Measurements from ENCODE around the gene CMTM8. TPM values are rescaled to one million over a fixed set of nuclear protein-coding genes. Genes with fewer than 3 reads are reported as not detected.

Gene CMTM8
- polyA plus RNA-seq, 1 experiment, result 0.31 TPM

- no peak for DNase-seq (ENCODE audit: low read depth, low spot score)
- TF ChIP-seq, protein P1, sequence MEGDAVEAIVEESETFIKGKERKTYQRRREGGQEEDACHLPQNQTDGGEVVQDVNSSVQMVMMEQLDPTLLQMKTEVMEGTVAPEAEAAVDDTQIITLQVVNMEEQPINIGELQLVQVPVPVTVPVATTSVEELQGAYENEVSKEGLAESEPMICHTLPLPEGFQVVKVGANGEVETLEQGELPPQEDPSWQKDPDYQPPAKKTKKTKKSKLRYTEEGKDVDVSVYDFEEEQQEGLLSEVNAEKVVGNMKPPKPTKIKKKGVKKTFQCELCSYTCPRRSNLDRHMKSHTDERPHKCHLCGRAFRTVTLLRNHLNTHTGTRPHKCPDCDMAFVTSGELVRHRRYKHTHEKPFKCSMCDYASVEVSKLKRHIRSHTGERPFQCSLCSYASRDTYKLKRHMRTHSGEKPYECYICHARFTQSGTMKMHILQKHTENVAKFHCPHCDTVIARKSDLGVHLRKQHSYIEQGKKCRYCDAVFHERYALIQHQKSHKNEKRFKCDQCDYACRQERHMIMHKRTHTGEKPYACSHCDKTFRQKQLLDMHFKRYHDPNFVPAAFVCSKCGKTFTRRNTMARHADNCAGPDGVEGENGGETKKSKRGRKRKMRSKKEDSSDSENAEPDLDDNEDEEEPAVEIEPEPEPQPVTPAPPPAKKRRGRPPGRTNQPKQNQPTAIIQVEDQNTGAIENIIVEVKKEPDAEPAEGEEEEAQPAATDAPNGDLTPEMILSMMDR (IDR thresholded peaks at IDR 0.05; ENCODE audit: low read depth, low read length), result no peak
- no peak overlapping the region for H3K4me3 ChIP-seq (ENCODE audit: low read depth, low read length)
- ChIA-PET CTCF (no interaction called here), POLR2A (no interaction called here)
- H3K27ac ChIP-seq (ENCODE audit: low read depth, low read length), result no peak overlapping the region
- H3K9me3 ChIP-seq (ENCODE audit: control insufficient read depth, insufficient read depth, low read length), result no peaks in the 10 kb centered on the region
- no peaks in the 10 kb centered on the region for H3K27me3 ChIP-seq (ENCODE audit: control insufficient read depth, insufficient read depth, low read length)
Observed at GRCh38 chr3:32274306-32274705, 35.8 kb downstream of the CMTM8 start.

DNA sequence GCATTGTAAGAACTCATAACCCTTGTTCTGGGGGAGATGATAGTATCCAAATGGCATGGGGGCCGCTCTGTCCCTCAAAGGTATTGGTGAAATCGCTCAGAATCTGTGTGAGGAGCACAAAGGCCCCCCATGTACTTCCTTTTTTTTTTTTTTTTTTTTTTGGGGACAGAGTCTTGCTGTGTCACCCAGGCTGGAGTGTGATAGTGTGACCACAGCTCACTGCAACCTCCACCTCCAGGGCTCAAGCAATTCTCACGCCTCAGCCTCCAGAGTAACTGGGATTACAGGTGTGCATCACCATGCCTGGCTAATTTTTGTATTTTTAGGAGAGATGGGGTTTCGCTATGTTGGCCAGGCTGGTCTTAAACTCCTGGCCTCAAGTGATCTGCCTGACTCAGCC, 37.0 kb downstream of the CMTM8 start:
- Histone ChIP-seq H3K4me3 (ENCODE audit: low read depth, low read length) (no peak overlapping the region), H3K9me3 (ENCODE audit: control insufficient read depth, insufficient read depth, low read length) (no peaks in the 10 kb centered on the region), H3K27ac (ENCODE audit: low read depth, low read length) (no peak overlapping the region), H3K27me3 (ENCODE audit: control insufficient read depth, insufficient read depth, low read length) (no peaks in the 10 kb centered on the region)
- no peak for DNase-seq (ENCODE audit: low read depth, low spot score)
- CTCF ChIA-PET, result no interaction called here
- TF ChIP-seq, protein P1 (IDR thresholded peaks at IDR 0.05; ENCODE audit: low read depth, low read length), result no peak
- POLR2A ChIA-PET, result no interaction called here

GRCh38 chr3:32276279-32276841, 37.9 kb downstream of the CMTM8 start:
- H3K9me3 ChIP-seq (ENCODE audit: control insufficient read depth, insufficient read depth, low read length), result no peaks in the 10 kb centered on the region
- H3K27me3 ChIP-seq (ENCODE audit: control insufficient read depth, insufficient read depth, low read length), result no peaks in the 10 kb centered on the region
- ChIA-PET CTCF (no interaction called here), POLR2A (no interaction called here)
- H3K27ac ChIP-seq (ENCODE audit: low read depth, low read length), result no peak overlapping the region
- DNase-seq (ENCODE audit: low read depth, low spot score), result no peak
- H3K4me3 ChIP-seq (ENCODE audit: low read depth, low read length), result no peak overlapping the region
- TF ChIP-seq, protein P1 (IDR thresholded peaks at IDR 0.05; ENCODE audit: low read depth, low read length), result no peak

- Histone ChIP-seq H3K27me3 (ENCODE audit: control insufficient read depth, insufficient read depth, low read length) (no peaks in the 10 kb centered on the region), H3K9me3 (ENCODE audit: control insufficient read depth, insufficient read depth, low read length) (no peaks in the 10 kb centered on the region), H3K27ac (ENCODE audit: low read depth, low read length) (no peak overlapping the region), H3K4me3 (ENCODE audit: low read depth, low read length) (no peak overlapping the region)
- CTCF ChIA-PET, result interaction anchor here (0.5 to 0.6 kb wide), 2 partner anchors 312 to 692 kb away, joined by 3 read pairs; no protein-coding TSS in a partner anchor
- POLR2A ChIA-PET, result no interaction called here
- TF ChIP-seq, protein P1 (IDR thresholded peaks at IDR 0.05; ENCODE audit: low read depth, low read length), result no peak
- no peak for DNase-seq (ENCODE audit: low read depth, low spot score)
Observed at GRCh38 chr3:32278714-32279113, 40.2 kb downstream of the CMTM8 start.

DNA sequence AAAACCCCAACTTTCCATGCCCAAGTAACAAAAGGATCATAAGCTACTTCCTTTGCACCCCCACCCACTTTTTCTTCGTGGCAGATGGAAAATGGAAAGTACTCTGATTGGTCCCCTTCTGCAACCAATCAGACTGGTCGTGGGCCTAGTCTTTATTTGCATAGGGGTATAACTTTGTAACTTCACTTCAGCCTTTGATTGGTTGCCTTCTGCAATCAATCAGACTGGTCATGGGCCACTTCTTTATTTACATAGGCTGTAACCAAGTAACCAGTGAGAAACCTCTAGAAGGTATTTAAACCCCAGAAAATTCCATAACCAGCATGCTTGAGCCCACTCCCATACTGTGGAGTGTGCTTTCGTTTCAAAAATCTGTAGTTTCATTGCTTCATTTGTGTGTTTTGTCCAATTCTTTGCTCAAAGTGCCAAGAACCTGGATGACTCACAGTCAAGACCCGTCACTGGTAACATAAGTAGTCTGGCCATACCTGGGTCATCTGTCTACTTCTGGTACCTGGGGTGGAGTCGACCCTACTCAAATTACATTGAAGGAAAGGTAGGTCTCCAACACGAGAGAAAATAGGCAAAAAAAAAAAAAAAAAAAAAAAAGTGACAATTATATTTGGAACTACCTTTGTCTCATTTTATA, 41.9 kb downstream of the CMTM8 start:
- no peak for DNase-seq (ENCODE audit: low read depth, low spot score)
- ChIA-PET CTCF (no interaction called here), POLR2A (no interaction called here)
- Histone ChIP-seq H3K4me3 (ENCODE audit: low read depth, low read length) (no peak overlapping the region), H3K27ac (ENCODE audit: low read depth, low read length) (no peak overlapping the region), H3K9me3 (ENCODE audit: control insufficient read depth, insufficient read depth, low read length) (no peaks in the 10 kb centered on the region), H3K27me3 (ENCODE audit: control insufficient read depth, insufficient read depth, low read length) (peaks cover 3% of the 10 kb centered on the region)
- TF ChIP-seq, protein P1 (IDR thresholded peaks at IDR 0.05; ENCODE audit: low read depth, low read length), result no peak

All from AG04450 (cell line).